Measurements from ENCODE around the gene ARPC5. TPM values are rescaled to one million over a fixed set of nuclear protein-coding genes. Genes with fewer than 3 reads are reported as not detected.
A peak's percentile ranks its signal among the peaks of the same experiment; 100 is the strongest.

The ARPC5 gene
- total RNA-seq, 1 donor from 2014 or later = 68.0 TPM

DNA sequence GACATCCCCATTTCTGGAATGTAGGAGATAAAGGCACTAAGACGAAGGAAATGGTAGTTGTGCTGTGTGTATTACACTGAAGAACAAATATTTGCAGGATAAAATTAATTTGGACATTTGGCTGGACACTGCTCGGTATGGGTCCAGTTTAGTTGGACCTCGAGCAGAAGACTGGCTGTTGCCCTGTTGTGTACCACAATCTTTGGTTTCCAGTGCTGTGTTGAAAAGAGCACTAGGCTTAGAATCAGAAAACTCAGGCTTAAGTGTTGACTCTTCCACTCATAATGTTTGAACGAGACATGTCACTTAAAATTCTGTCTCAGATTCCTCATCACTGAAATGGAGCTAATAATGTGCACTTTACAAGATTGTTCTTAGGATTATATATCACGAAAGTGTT, 1.2 kb upstream of the ARPC5 start:
- peaks cover under 1% of the 10 kb centered on the region for H3K36me3 Mint-ChIP-seq (ENCODE audit: insufficient read depth)
- peaks cover 2% of the 10 kb centered on the region for H3K27me3 Mint-ChIP-seq
- peak overlapping the region; percentile 100 for H3K4me3 Mint-ChIP-seq (ENCODE audit: low read depth)
- no peak overlapping the region for H3K27ac Mint-ChIP-seq
- TF ChIP-seq, protein P1, sequence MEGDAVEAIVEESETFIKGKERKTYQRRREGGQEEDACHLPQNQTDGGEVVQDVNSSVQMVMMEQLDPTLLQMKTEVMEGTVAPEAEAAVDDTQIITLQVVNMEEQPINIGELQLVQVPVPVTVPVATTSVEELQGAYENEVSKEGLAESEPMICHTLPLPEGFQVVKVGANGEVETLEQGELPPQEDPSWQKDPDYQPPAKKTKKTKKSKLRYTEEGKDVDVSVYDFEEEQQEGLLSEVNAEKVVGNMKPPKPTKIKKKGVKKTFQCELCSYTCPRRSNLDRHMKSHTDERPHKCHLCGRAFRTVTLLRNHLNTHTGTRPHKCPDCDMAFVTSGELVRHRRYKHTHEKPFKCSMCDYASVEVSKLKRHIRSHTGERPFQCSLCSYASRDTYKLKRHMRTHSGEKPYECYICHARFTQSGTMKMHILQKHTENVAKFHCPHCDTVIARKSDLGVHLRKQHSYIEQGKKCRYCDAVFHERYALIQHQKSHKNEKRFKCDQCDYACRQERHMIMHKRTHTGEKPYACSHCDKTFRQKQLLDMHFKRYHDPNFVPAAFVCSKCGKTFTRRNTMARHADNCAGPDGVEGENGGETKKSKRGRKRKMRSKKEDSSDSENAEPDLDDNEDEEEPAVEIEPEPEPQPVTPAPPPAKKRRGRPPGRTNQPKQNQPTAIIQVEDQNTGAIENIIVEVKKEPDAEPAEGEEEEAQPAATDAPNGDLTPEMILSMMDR (IDR thresholded peaks at IDR 0.05; ENCODE audit: unreplicated experiment) = no peak
- no peak for DNase-seq (ENCODE audit: low spot score, unreplicated experiment)
- H3K4me1 Mint-ChIP-seq (ENCODE audit: low read depth) = peaks cover 30% of the 10 kb centered on the region
- H3K9me3 Mint-ChIP-seq (ENCODE audit: low read depth) = no peaks in the 10 kb centered on the region

DNA sequence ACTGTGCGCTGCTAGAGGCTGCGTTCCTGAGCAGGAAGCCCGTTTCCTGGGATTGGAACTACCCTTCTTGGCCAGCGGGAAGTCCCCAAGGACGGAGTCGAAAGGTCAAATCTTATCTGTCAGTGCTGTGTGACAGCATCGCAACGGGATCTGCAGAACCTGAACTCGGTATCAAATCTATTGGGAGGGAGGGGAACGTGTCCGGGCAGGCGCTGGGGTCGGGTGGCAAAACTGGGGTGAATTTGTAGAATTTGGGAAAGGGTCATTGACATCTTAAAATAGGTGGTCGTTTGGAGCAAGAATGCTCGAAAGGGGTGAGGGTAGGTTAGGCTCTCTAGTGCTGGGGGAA, 725 bp upstream of the ARPC5 start:
- H3K36me3 Mint-ChIP-seq (ENCODE audit: insufficient read depth) = peaks cover 1% of the 10 kb centered on the region
- TF ChIP-seq, protein P1 (IDR thresholded peaks at IDR 0.05; ENCODE audit: unreplicated experiment) = no peak
- peaks cover 31% of the 10 kb centered on the region for H3K4me1 Mint-ChIP-seq (ENCODE audit: low read depth)
- H3K27ac Mint-ChIP-seq = peak overlapping the region; percentile 98
- peaks cover 2% of the 10 kb centered on the region for H3K27me3 Mint-ChIP-seq
- no peaks in the 10 kb centered on the region for H3K9me3 Mint-ChIP-seq (ENCODE audit: low read depth)
- no peak for DNase-seq (ENCODE audit: low spot score, unreplicated experiment)
- peak overlapping the region; percentile 100 for H3K4me3 Mint-ChIP-seq (ENCODE audit: low read depth)

DNA sequence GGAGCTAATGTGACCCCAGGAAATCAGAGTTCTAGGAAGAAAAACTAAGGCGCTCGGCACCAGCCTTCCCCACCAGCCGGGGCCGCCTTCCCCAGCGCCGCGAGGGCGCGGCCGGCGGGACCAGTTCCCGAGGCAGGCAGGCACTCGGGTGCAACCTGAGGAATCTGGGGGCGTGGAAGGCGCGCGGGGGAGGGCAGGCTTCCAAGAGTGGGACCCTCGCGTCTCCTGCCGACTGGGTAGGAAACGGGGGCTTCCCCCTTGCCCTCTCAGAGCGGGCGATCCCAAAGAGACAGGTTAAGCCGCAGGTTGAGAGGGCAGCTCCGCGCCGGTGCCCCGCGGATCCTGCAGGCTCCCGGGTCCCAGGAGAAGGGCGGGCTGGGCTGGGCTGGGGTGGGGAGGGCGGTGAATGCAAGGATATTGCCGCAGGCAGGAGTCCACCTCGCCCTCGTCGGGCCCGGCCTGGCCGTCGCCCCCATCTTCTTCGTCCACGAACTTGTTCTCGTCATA, 431 bp downstream of the ARPC5 start:
- Mint-ChIP-seq H3K4me1 (ENCODE audit: low read depth) (peaks cover 31% of the 10 kb centered on the region), H3K36me3 (ENCODE audit: insufficient read depth) (peaks cover 5% of the 10 kb centered on the region), H3K9me3 (ENCODE audit: low read depth) (no peaks in the 10 kb centered on the region), H3K4me3 (ENCODE audit: low read depth) (peak overlapping the region; percentile 100), H3K27me3 (peaks cover 2% of the 10 kb centered on the region), H3K27ac (peak overlapping the region; percentile 98)
- DNase-seq (ENCODE audit: low spot score, unreplicated experiment) = peak; percentile 36
- TF ChIP-seq, protein P1 (IDR thresholded peaks at IDR 0.05; ENCODE audit: unreplicated experiment) = no peak

DNA sequence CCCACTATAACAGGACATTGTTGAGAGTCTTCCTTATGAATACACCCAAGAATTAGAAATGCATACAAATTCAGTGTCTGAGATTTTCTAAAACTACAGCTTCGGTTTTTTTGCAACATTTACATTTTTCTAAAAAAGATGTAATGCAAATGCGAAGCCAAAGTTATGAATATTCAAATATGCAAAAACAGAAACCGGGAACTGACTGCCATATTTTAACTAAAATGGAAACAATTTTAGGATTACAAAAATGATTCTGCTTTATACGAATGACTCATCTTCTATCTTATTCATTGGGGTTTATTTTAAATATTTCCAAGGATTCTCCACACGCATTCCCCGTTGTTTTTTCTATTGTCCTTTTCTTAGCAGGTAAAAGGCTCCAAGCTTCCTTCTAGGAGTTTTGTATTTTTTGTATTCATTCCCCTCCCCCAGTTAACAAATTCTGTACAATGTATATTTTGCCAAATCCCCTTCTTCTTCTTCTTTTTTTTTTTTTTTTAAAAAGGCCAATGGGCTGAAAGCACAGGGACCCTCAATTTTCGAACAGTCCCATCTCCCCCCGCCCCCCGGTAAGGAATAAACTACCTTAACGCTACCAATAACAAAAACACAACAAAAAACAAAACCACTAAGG, 1.0 kb downstream of the ARPC5 start:
- no peaks in the 10 kb centered on the region for H3K9me3 Mint-ChIP-seq (ENCODE audit: low read depth)
- TF ChIP-seq, protein P1 (IDR thresholded peaks at IDR 0.05; ENCODE audit: unreplicated experiment) = no peak
- H3K4me3 Mint-ChIP-seq (ENCODE audit: low read depth) = peak overlapping the region; percentile 100
- peak overlapping the region; percentile 98 for H3K27ac Mint-ChIP-seq
- DNase-seq (ENCODE audit: low spot score, unreplicated experiment) = no peak
- peaks cover 2% of the 10 kb centered on the region for H3K27me3 Mint-ChIP-seq
- peaks cover 5% of the 10 kb centered on the region for H3K36me3 Mint-ChIP-seq (ENCODE audit: insufficient read depth)
- H3K4me1 Mint-ChIP-seq (ENCODE audit: low read depth) = peaks cover 30% of the 10 kb centered on the region

DNA sequence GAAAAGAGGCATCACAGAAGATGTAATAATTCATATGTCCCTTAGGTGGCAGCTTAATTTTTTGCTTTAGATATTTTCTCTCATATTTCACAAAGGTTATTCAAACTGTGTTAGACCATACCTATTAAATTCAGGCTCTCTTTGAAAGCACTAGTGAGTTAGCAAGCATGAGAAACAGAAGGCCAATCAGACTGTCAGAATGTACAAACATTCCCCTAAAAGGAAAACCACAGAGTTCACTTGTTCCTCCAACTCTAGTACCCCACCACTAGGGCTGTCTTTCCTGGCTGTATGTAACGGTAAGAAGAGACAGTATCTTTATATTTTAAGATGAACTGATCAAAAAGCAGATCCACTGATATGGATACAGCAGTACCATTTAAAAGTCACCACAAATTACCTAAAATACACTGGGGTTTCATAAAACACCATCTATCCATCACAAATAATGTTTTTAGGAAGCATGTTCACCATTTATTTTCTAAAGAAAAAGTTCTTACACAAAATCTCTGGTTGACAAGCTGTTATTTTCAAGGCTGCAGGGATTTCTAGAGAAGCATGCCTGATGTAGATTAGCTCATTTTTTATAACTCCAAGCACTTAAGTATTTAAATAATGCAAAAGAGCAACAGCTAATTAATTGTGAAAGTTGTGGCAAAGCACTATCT, 1.8 kb downstream of the ARPC5 start:
- Mint-ChIP-seq H3K27me3 (peaks cover 2% of the 10 kb centered on the region), H3K36me3 (ENCODE audit: insufficient read depth) (peaks cover 6% of the 10 kb centered on the region), H3K9me3 (ENCODE audit: low read depth) (no peaks in the 10 kb centered on the region), H3K27ac (peak overlapping the region; percentile 12), H3K4me3 (ENCODE audit: low read depth) (peak overlapping the region; percentile 100), H3K4me1 (ENCODE audit: low read depth) (peaks cover 30% of the 10 kb centered on the region)
- DNase-seq (ENCODE audit: low spot score, unreplicated experiment) = no peak
- TF ChIP-seq, protein P1 (IDR thresholded peaks at IDR 0.05; ENCODE audit: unreplicated experiment) = peak; percentile 57

All from progenitor cell of endocrine pancreas (in vitro differentiated cells).